H9 (cell line): ENCODE measurements around the gene HEG1. TPM values are rescaled to one million over a fixed set of nuclear protein-coding genes. Genes with fewer than 3 reads are reported as not detected.

Experiments
- DNase-seq: peaks from one replicate; pipeline ENCODE4 v3.0.0-alpha.2; 2017
- H2AFZ ChIP-seq: one replicate; pipeline ENCODE4 v1.6.1; 2013; ENCODE audit warnings: mild to moderate bottlenecking, low read length, control low read depth, moderate library complexity
- H2AK5ac ChIP-seq: 2 replicates; pipeline ENCODE4 v1.6.1; 2013; ENCODE audit warnings: low read length, control low read depth, mixed read lengths; ENCODE audit not compliant: insufficient read length
- H2BK120ac ChIP-seq: one replicate; pipeline ENCODE4 v1.6.1; 2013; ENCODE audit warnings: low read depth, mild to moderate bottlenecking, low read length, control low read depth, inconsistent platforms; ENCODE audit not compliant: poor library complexity, severe bottlenecking
- H2BK12ac ChIP-seq: 2 replicates; pipeline ENCODE4 v1.6.1; 2013; ENCODE audit warnings: low read length, control low read depth, mixed read lengths, low read depth; ENCODE audit not compliant: insufficient read length
- H2BK15ac ChIP-seq: 2 replicates; pipeline ENCODE4 v1.6.1; 2013; ENCODE audit warnings: low read depth, low read length, control low read depth
- H2BK20ac ChIP-seq: one replicate; pipeline ENCODE4 v1.6.1; 2013; ENCODE audit warnings: low read depth, mild to moderate bottlenecking, low read length, control low read depth, inconsistent platforms; ENCODE audit not compliant: poor library complexity, severe bottlenecking
- H2BK5ac ChIP-seq: 2 replicates; pipeline ENCODE4 v1.6.1; 2013; ENCODE audit warnings: low read length, control low read depth, mixed read lengths; ENCODE audit not compliant: insufficient read length
- H3K14ac ChIP-seq: 2 replicates; pipeline ENCODE4 v1.6.1; 2013; ENCODE audit warnings: low read length, control low read depth; ENCODE audit not compliant: insufficient read depth
- H3K18ac ChIP-seq: 2 replicates; pipeline ENCODE4 v1.6.1; 2013; ENCODE audit warnings: low read depth, mild to moderate bottlenecking, mixed read lengths, low read length, control low read depth; ENCODE audit not compliant: insufficient read length
- H3K23ac ChIP-seq: 2 replicates; pipeline ENCODE4 v1.6.1; 2013; ENCODE audit warnings: low read length, control low read depth, mixed read lengths, low read depth; ENCODE audit not compliant: insufficient read length
- H3K23me2 ChIP-seq: 2 replicates; pipeline ENCODE4 v1.6.1; 2013; ENCODE audit warnings: low read depth, mild to moderate bottlenecking, mixed read lengths, low read length, control low read depth; ENCODE audit not compliant: insufficient read length, poor library complexity, severe bottlenecking
- H3K27ac ChIP-seq: 2 replicates; pipeline ENCODE4 v1.5.1; 2013; ENCODE audit warnings: low read length, control low read depth, mixed read lengths, low read depth; ENCODE audit not compliant: insufficient read length
- H3K27me3 ChIP-seq: 2 replicates; pipeline ENCODE4 v1.6.1; 2013; ENCODE audit warnings: low read length, control low read depth, inconsistent platforms; ENCODE audit not compliant: insufficient read depth
- H3K4ac ChIP-seq: 2 replicates; pipeline ENCODE4 v1.6.1; 2013; ENCODE audit warnings: low read depth, mild to moderate bottlenecking, control low read depth, inconsistent platforms, low read length, moderate library complexity
- H3K4me1 ChIP-seq: 2 replicates; pipeline ENCODE4 v1.6.1; 2013; ENCODE audit warnings: low read length, control low read depth, inconsistent platforms; ENCODE audit not compliant: insufficient read depth
- H3K4me2 ChIP-seq: 2 replicates; pipeline ENCODE4 v1.6.1; 2013; ENCODE audit warnings: low read length, control low read depth, mixed read lengths; ENCODE audit not compliant: insufficient read length, insufficient read depth
- H3K56ac ChIP-seq: 2 replicates; pipeline ENCODE4 v1.6.1; 2013; ENCODE audit warnings: low read depth, mild to moderate bottlenecking, mixed read lengths, low read length, control low read depth; ENCODE audit not compliant: insufficient read length
- H3K79me1 ChIP-seq: 2 replicates; pipeline ENCODE4 v1.6.1; 2013; ENCODE audit warnings: low read depth, mild to moderate bottlenecking, moderate library complexity, low read length, control low read depth, inconsistent platforms; ENCODE audit not compliant: insufficient read depth, poor library complexity, severe bottlenecking
- H3K79me2 ChIP-seq: 2 replicates; pipeline ENCODE4 v1.6.1; 2013; ENCODE audit warnings: low read length, control low read depth, inconsistent platforms; ENCODE audit not compliant: insufficient read depth
- H3K9ac ChIP-seq: 2 replicates; pipeline ENCODE4 v1.6.1; 2013; ENCODE audit warnings: low read length, control low read depth, mixed read lengths; ENCODE audit not compliant: insufficient read length; ENCODE audit errors: extremely low read depth
- H3K9me3 ChIP-seq: one replicate; pipeline ENCODE4 v1.6.1; 2013; ENCODE audit warnings: low read depth, low read length, inconsistent platforms; ENCODE audit not compliant: control insufficient read depth
- H3T11ph ChIP-seq: one replicate; pipeline ENCODE4 v1.6.1; 2013; ENCODE audit warnings: mild to moderate bottlenecking, low read length, control low read depth, inconsistent platforms
- H4K20me1 ChIP-seq: one replicate; pipeline ENCODE4 v1.6.1; 2013; ENCODE audit not compliant: control insufficient read depth, insufficient read length, insufficient read depth
- H4K5ac ChIP-seq: 2 replicates; pipeline ENCODE4 v1.6.1; 2013; ENCODE audit warnings: low read depth, mild to moderate bottlenecking, mixed read lengths, low read length, control low read depth; ENCODE audit not compliant: insufficient read length
- H4K8ac ChIP-seq: replicated peaks from 2 replicates; pipeline ENCODE4 v1.6.1; 2013; ENCODE audit warnings: low read length, control low read depth, mixed read lengths, low read depth; ENCODE audit not compliant: insufficient read length
- H4K91ac ChIP-seq: 2 replicates; pipeline ENCODE4 v1.6.1; 2013; ENCODE audit warnings: low read depth, mild to moderate bottlenecking, moderate library complexity, mixed read lengths, low read length, control low read depth; ENCODE audit not compliant: insufficient read length
- H3K27ac Mint-ChIP-seq, 3 experiments: 2 replicates in 2 of 3; 3 replicates in 1 of 3; pipeline ENCODE4 v1.8.0; 2020 to 2021; ENCODE audit warnings: mixed read lengths in 3 of 3, mild to moderate bottlenecking in 1 of 3, moderate library complexity in 1 of 3
- H3K27me3 Mint-ChIP-seq: 2 replicates; pipeline ENCODE4 v1.8.0; 2021; ENCODE audit warnings: low read depth, mild to moderate bottlenecking, moderate library complexity, mixed read lengths
- H3K36me3 Mint-ChIP-seq, 3 experiments: 2 replicates in 2 of 3; 3 replicates in 1 of 3; pipeline ENCODE4 v1.8.0; 2020 to 2021; ENCODE audit warnings: low read depth in 3 of 3, mixed read lengths in 3 of 3; ENCODE audit not compliant: insufficient read depth in 1 of 3
- H3K4me1 Mint-ChIP-seq, 2 experiments: 2 replicates each; pipeline ENCODE4 v1.8.0; 2020; ENCODE audit warnings: mixed read lengths in 2 of 2
- H3K4me3 Mint-ChIP-seq, 2 experiments: 2 replicates in 1 of 2; 3 replicates in 1 of 2; pipeline ENCODE4 v1.8.0; 2020 to 2021; ENCODE audit warnings: mild to moderate bottlenecking in 2 of 2, mixed read lengths in 2 of 2, moderate library complexity in 1 of 2
- H3K9me3 Mint-ChIP-seq, 2 experiments: 2 replicates in 1 of 2; 3 replicates in 1 of 2; pipeline ENCODE4 v1.8.0; 2020; ENCODE audit warnings: mild to moderate bottlenecking in 2 of 2, mixed read lengths in 2 of 2, moderate library complexity in 1 of 2
- CTCF ChIP-seq: fragments of 200-600 bp; sonication (generic); conservative IDR thresholded peaks from 3 replicates; pipeline ENCODE4 v1.8.0; 2021; ENCODE audit warnings: antibody characterized with exemption, mild to moderate bottlenecking
- WGBS: extraction: QIAGEN DNeasy Blood & Tissue Kit; methylation state at CpG from one replicate; pipeline ENCODE4 v1.1.7; 2013; ENCODE audit warnings: missing lambda C conversion rate, low lambda C conversion rate, mixed read lengths; ENCODE audit not compliant: insufficient read length; ENCODE audit errors: extremely low coverage; 5-methylcytosine and 5-hydroxymethylcytosine counted together
- total RNA-seq: library from RNA; stranded (reverse); gene quantifications from 2 replicates; pipeline ENCODE4 v1.2.1, GENCODE V29; 2021

The HEG1 gene
- total RNA-seq, 1 experiment from 2014 or later: 10.3 TPM

DNA sequence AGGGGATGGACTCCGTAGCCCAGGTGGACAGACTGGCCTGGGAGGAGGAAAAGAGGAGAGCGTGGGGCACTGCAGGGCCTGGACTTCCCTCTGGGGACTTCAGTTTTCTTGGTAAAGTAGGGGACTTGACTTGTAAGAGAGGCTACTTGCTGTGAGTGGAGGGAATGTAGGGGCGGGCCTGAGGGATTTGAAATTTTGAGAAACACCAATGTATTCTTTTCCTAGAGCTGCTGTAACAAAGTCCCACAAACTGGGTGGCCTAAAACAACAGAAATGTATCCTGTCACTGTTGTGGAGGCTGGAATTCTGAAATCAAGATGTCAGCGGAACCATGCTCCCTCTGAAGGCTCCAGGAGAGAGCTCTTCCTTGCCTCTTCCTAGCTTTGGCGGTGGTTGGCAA, 5.8 kb upstream of the HEG1 start:
- H3K4me2 ChIP-seq: no peak overlapping the region
- Mint-ChIP-seq H3K9me3 (peaks cover 3 to 5% of the 10 kb centered on the region in 2 experiments; a peak in 3 of 5 replicates), H3K27ac (no peak overlapping the region; a peak in 1 of 7 replicates), H3K36me3 (0 out of 7 replicates have a peak, but pooled peaks cover 0 to 7% (median 0%) of the 10 kb centered on the region in 3 experiments), H3K4me3 (no peak overlapping the region), H3K27me3 (peaks cover 60% of the 10 kb centered on the region), H3K4me1 (peaks cover 34 to 36% of the 10 kb centered on the region in 2 experiments)
- no CpG with 5 or more reads among the region's 5 CpGs for WGBS
- no peak overlapping the region for H2AFZ ChIP-seq
- H2BK20ac ChIP-seq: no peak overlapping the region
- no peaks in the 10 kb centered on the region for H3K9me3 ChIP-seq
- H2BK120ac ChIP-seq: no peak overlapping the region
- no peak overlapping the region for H4K8ac ChIP-seq
- H3K27ac ChIP-seq: no peak overlapping the region
- no peak overlapping the region for H3K23ac ChIP-seq
- no peak overlapping the region for H2AK5ac ChIP-seq
- no peak for TF ChIP-seq CTCF
- H3K79me2 ChIP-seq: no peaks in the 10 kb centered on the region
- H3K18ac ChIP-seq: no peak overlapping the region
- H3T11ph ChIP-seq: no peak overlapping the region
- no peaks in the 10 kb centered on the region for H3K23me2 ChIP-seq
- no peak overlapping the region for H4K91ac ChIP-seq
- H4K5ac ChIP-seq: no peak overlapping the region
- H2BK5ac ChIP-seq: no peak overlapping the region
- no peak overlapping the region for H3K14ac ChIP-seq
- H3K56ac ChIP-seq: no peak overlapping the region
- no peak overlapping the region for H2BK15ac ChIP-seq
- no peak overlapping the region for H3K9ac ChIP-seq
- H3K4ac ChIP-seq: no peak overlapping the region
- H4K20me1 ChIP-seq: no peaks in the 10 kb centered on the region
- H3K4me1 ChIP-seq: no peaks in the 10 kb centered on the region
- DNase-seq: no peak
- H3K27me3 ChIP-seq: peaks cover 7% of the 10 kb centered on the region; the same call in 1 of the 2 replicates
- no peaks in the 10 kb centered on the region for H3K79me1 ChIP-seq
- H2BK12ac ChIP-seq: no peak overlapping the region
